Astrocyte (in vitro differentiated cells and primary cell): Measurements from ENCODE around the gene CMTM8.

Source experiments
- CTCF ChIP-seq: IDR thresholded peaks from 2 replicates; pipeline ENCODE4 v1.5.1; 2011; ENCODE audit warnings: low read depth, mild to moderate bottlenecking, inconsistent platforms, low read length, moderate library complexity; ENCODE audit not compliant: insufficient read depth
- EZH2 ChIP-seq: IDR thresholded peaks from 2 replicates; pipeline ENCODE4 v1.6.1; 2012; ENCODE audit warnings: mild to moderate bottlenecking, low read length, inconsistent platforms; ENCODE audit not compliant: insufficient read depth

- TF ChIP-seq CTCF (no peak), EZH2 (no peak)
Measured at GRCh38 chr3:32325201-32325600, 86.7 kb downstream of the CMTM8 start.
